ENCODE measurements around the gene PRAMEF9.
"Not testable (repeated sequence)": the region's sequence is repeated elsewhere in the genome, so short reads cannot be mapped to it uniquely, and the experiment has no call there.

Gene PRAMEF9

DNA sequence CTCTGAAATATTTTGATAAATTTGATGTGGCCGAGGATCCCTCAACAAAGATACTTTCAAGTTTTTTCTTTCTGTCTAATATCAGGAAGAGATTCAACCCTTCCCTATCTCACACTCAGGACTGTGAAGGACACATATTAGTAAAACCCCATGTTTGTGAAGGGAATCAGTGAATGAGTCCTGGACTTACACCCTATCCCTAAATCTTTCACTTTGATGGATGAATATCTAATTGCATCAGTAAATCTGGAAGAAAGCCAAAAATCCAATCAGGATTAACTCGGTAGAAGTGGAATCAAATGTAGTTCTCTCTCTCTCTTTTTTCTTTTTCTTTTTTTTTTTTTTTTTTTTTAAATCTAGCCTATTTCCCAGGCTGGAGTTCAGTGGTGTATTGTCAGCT lies at the start of gene PRAMEF9:
PRAMEF9 (plus strand) TSS at position 301 of the 400 bp plus-strand sequence. CDS start 3,433 bp downstream, outside the sequence.
- not testable (repeated sequence) for DNase-seq (ENCODE audit: low read depth)

- not testable (repeated sequence) for DNase-seq (ENCODE audit: low read depth)
These were observed 15.7 kb upstream of the PRAMEF9 start, which contains the start of gene PRAMEF26 for GRCh38 chr1:13155909-13156308. Gene PRAMEF26, minus strand, starts transcription at chr1:13156009. Its CDS starts 2,914 bp downstream, at chr1:13153095.

GRCh38 chr1:13165531-13165930 lies 6.1 kb upstream of the PRAMEF9 start, which contains the start of gene HNRNPCL4:
Gene HNRNPCL4, minus strand, starts transcription at chr1:13165631. Its CDS starts 164 bp downstream, at chr1:13165467.
- not testable (repeated sequence) for DNase-seq (ENCODE audit: low read depth)

GRCh38 chr1:13201309-13201708 lies 29.7 kb downstream of the PRAMEF9 start, which contains the start of gene PRAMEF13:
Gene PRAMEF13, minus strand, starts transcription at chr1:13201409. Its CDS starts 1,820 bp downstream, at chr1:13199589.
- DNase-seq (ENCODE audit: low read depth) = not testable (repeated sequence)

DNA sequence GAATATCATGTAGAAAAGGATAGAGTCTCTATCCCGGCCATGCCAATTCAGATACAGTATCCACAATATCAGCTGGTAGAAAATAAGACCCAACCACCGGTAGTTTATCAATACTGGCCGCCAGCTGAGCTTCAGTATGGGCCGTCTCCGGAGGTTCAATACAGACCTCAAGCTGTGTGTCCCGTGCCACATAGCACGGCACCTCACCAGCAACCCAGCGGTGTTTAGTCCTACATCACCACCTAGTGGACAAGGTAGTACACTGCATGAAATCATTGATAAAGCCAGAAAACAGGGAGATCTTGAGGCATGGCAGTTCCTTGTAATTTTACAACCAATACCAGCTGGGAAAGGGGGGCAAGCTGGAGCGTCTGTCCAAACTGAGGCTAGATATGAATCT lies 37.1 kb downstream of the PRAMEF9 start:
- not testable (repeated sequence) for DNase-seq (ENCODE audit: low read depth)

DNA sequence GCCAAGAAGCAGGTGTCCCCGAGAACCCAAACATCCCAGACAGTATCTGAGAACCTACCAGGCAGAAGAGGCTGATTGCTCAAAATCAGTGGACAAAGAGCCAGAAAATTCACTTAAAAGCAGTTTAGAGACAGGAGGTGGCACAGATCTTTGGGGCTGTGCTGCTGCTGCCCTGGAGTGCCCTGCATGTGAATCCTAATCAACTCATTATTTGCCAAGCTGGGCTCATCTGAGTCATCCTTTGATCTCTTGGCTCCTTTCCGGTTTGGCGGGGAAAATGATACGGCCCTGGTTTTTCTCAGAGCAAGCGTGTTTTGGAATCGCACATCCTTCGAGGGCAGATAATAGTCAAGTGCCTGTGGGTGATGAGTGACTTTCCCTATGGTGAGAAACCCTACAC lies 45.0 kb downstream of the PRAMEF9 start:
- DNase-seq (ENCODE audit: low read depth) = not testable (repeated sequence)

- DNase-seq (ENCODE audit: low read depth) = not testable (repeated sequence)
These were observed 47.6 kb downstream of the PRAMEF9 start for GRCh38 chr1:13219203-13219602.

GRCh38 chr1:13222788-13223187 lies 51.1 kb downstream of the PRAMEF9 start:
- DNase-seq (ENCODE audit: low read depth) = not testable (repeated sequence)

GRCh38 chr1:13224480-13225060 lies 52.9 kb downstream of the PRAMEF9 start:
- no peak for DNase-seq (ENCODE audit: low read depth)

DNA sequence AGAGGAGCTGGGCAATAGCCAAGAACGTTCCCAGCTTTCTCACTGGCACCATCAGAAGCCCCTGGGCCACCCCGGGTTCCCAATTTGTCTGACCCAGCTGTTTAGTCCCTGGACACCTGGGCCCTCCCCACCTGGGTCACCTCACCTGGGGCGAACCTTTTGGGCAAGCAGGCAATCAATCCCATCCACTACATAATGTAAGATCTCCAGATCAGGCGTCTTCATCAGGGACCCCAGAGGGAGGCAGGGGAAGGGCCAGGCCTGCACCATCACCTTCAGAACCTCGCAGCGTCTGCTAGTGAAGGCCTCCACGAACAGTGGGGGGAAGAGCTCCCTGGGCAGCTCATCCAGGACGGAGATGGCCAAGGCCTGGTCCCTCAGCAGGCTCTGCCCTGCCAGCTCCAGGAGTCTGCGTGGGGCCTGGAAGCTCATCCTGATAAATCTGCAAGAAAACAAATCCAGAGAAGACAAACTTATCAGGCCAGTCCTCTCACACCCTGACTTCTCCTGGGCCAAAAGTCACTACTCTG lies 54.1 kb downstream of the PRAMEF9 start, which contains the start of gene PRAMEF18:
PRAMEF18 (minus strand) TSS at position 480 of the 530 bp plus-strand sequence; CDS start at position 432, 48 bp downstream.
- not testable (repeated sequence) for DNase-seq (ENCODE audit: low read depth)

- not testable (repeated sequence) for DNase-seq (ENCODE audit: low read depth)
These were observed 55.8 kb downstream of the PRAMEF9 start for GRCh38 chr1:13227271-13228055.

GRCh38 chr1:13228343-13228781 lies 56.7 kb downstream of the PRAMEF9 start:
- no peak for DNase-seq (ENCODE audit: low read depth)
